Activated T-cell treated with anti-CD3 and anti-CD28 coated beads, Interleukin-2, amount 50 U/mL, for 24 hours (primary cell): ENCODE results near the gene ECM1.

Experiments
- DNase-seq: peaks from one replicate; pipeline ENCODE4 v3.0.0-alpha.2; 2020
- H3K27ac Mint-ChIP-seq: 2 replicates; pipeline ENCODE4 v1.8.0; 2020; ENCODE audit warnings: mild to moderate bottlenecking, mixed read lengths
- H3K27me3 Mint-ChIP-seq: 2 replicates; pipeline ENCODE4 v1.8.0; 2020; ENCODE audit warnings: mixed read lengths
- H3K36me3 Mint-ChIP-seq: 2 replicates; pipeline ENCODE4 v1.8.0; 2020; ENCODE audit warnings: low read depth, mixed read lengths
- H3K4me1 Mint-ChIP-seq: 2 replicates; pipeline ENCODE4 v1.8.0; 2020; ENCODE audit warnings: low read depth, mixed read lengths
- H3K4me3 Mint-ChIP-seq: 2 replicates; pipeline ENCODE4 v1.8.0; 2020; ENCODE audit warnings: mild to moderate bottlenecking, moderate library complexity, mixed read lengths
- H3K9me3 Mint-ChIP-seq: 2 replicates; pipeline ENCODE4 v1.8.0; 2020; ENCODE audit warnings: mixed read lengths

The ECM1 gene

GRCh38 chr1:150516616-150517015, 8.7 kb downstream of the ECM1 start:
- H3K9me3 Mint-ChIP-seq = no peaks in the 10 kb centered on the region
- H3K27me3 Mint-ChIP-seq = no peaks in the 10 kb centered on the region
- peak overlapping the region; percentile 88 for H3K4me3 Mint-ChIP-seq
- H3K27ac Mint-ChIP-seq = peak overlapping the region; percentile 87
- no peak for DNase-seq
- peaks cover 18% of the 10 kb centered on the region for H3K4me1 Mint-ChIP-seq
- peaks cover 6% of the 10 kb centered on the region for H3K36me3 Mint-ChIP-seq

DNA sequence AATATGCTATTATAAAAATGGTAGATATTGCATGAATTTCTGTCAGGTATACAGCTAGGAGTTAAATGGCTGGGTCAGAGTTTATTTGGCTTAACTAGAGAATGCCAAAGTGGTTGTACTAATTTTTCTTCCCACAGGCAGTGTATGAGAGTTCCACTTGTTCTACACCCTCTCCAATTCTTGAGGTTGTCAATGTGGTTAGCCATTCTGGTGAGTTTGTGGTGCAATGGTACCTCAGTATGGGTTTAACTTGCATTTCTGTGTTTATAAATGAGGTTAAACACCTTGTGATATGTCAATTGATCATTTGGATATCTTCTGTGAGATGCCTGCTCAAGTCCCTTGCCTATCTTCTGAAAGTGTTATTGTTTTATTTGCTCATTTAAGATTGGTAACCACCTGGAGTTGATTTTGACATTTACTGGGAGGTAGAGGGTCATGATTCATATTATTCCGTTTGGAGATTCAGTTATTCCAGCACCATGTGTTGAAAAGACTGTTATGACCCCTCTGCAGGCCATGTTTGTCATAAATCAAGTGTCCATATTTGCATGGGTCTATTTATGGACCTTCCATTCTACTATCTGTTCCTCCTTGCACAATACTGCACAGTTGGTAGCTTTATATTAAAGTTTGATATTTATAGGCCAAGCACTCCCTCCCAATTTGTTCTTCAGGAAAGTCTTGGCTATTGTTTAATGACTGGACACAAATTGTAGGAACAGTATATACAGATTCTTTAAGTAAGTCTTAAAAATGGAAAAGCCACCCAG, 13.5 kb downstream of the ECM1 start:
- no peaks in the 10 kb centered on the region for H3K9me3 Mint-ChIP-seq
- no peak for DNase-seq
- no peaks in the 10 kb centered on the region for H3K36me3 Mint-ChIP-seq
- no peaks in the 10 kb centered on the region for H3K27me3 Mint-ChIP-seq
- H3K4me1 Mint-ChIP-seq = peaks cover 8% of the 10 kb centered on the region
- H3K27ac Mint-ChIP-seq = no peak overlapping the region
- no peak overlapping the region for H3K4me3 Mint-ChIP-seq

DNA sequence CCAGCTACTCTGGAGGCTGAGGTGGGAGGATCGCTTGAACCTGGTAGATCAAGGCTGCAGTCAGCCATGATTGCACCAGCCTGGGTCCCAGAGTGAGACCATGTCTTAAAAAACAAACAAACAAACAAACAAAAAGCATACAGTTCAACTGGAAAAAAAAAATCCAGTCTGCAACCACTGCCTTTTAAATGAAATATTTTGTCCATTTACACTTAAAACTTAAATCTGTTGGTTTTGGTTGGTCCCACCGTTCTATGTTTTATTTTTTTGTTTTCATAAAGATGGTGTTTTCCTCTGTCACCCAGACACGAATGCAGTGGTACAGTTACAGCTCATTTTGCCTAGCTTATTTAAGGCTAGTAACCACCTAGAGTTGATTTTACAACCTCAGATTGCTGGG, 17.4 kb downstream of the ECM1 start:
- H3K4me3 Mint-ChIP-seq = no peak overlapping the region
- H3K9me3 Mint-ChIP-seq = no peaks in the 10 kb centered on the region
- no peak overlapping the region for H3K27ac Mint-ChIP-seq
- H3K4me1 Mint-ChIP-seq = peaks cover 2% of the 10 kb centered on the region
- no peaks in the 10 kb centered on the region for H3K36me3 Mint-ChIP-seq
- no peaks in the 10 kb centered on the region for H3K27me3 Mint-ChIP-seq
- DNase-seq = no peak

- no peaks in the 10 kb centered on the region for H3K27me3 Mint-ChIP-seq
- DNase-seq = no peak
- no peaks in the 10 kb centered on the region for H3K36me3 Mint-ChIP-seq
- H3K27ac Mint-ChIP-seq = no peak overlapping the region
- no peaks in the 10 kb centered on the region for H3K9me3 Mint-ChIP-seq
- peaks cover 3% of the 10 kb centered on the region for H3K4me1 Mint-ChIP-seq
- H3K4me3 Mint-ChIP-seq = no peak overlapping the region
These were observed 20.3 kb downstream of the ECM1 start for GRCh38 chr1:150528196-150528595.

DNA sequence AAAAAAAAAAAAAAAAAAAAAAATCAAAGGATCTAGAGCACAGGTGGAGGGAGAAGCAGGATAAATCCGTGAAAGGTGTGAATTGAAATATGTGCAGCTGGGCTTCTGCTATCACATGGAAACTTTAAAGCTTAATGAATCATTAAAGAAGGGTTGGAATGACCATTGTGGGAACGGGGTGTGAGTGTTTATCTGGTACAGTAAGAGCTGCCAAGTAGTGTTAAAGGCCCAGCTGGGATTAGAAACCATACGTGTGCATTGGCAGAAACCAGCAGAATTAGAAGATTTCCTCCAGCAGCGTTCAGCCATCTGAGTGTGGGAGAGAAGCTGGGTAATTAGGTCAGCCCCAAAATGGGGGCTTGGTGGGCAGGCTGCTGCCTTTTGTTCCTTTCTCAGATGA, 21.1 kb downstream of the ECM1 start:
- Mint-ChIP-seq H3K4me1 (peaks cover 3% of the 10 kb centered on the region), H3K9me3 (no peaks in the 10 kb centered on the region), H3K27me3 (no peaks in the 10 kb centered on the region), H3K27ac (no peak overlapping the region), H3K36me3 (no peaks in the 10 kb centered on the region), H3K4me3 (no peak overlapping the region)
- no peak for DNase-seq

DNA sequence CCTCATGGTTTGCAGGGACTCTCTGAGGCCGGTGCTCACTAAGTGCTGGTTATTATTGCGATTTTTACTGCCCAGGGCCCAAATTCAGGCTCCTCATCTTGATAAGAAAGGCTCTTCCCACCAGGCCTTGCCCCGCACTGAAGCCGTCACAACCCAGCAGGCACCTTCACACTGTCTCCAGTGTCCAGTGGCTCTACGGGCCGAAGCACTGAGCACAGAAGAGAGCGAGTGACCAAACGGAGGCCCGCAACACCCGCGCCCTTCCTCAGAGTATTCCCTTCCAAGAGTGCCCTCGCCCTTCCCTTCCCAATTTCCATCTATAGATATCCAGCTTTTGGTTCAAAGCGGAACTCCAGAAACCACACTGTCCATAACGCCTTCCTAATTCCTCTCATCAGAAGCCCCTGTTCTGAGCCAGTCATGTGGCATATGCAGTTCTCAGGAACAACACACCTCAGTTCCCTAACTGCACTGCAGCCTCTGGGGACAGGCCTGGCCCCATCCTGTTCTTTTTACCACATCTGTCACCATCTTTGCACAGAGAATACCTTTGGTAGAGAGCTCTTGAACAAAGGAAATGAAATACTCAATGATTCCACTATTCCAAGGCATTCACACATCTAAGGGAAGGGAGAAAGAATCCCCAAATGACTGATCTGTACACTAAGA, 22.7 kb downstream of the ECM1 start:
- peaks cover 3% of the 10 kb centered on the region for H3K4me1 Mint-ChIP-seq
- H3K4me3 Mint-ChIP-seq = no peak overlapping the region
- no peaks in the 10 kb centered on the region for H3K36me3 Mint-ChIP-seq
- no peaks in the 10 kb centered on the region for H3K9me3 Mint-ChIP-seq
- H3K27ac Mint-ChIP-seq = no peak overlapping the region
- no peak for DNase-seq
- H3K27me3 Mint-ChIP-seq = no peaks in the 10 kb centered on the region

GRCh38 chr1:150532860-150533259, 25.0 kb downstream of the ECM1 start:
- Mint-ChIP-seq H3K27ac (no peak overlapping the region), H3K27me3 (no peaks in the 10 kb centered on the region), H3K4me3 (no peak overlapping the region), H3K4me1 (peaks cover 3% of the 10 kb centered on the region), H3K36me3 (no peaks in the 10 kb centered on the region), H3K9me3 (no peaks in the 10 kb centered on the region)
- no peak for DNase-seq

GRCh38 chr1:150534002-150534401, 26.1 kb downstream of the ECM1 start:
- H3K4me3 Mint-ChIP-seq = no peak overlapping the region
- H3K27ac Mint-ChIP-seq = no peak overlapping the region
- peaks cover 3% of the 10 kb centered on the region for H3K4me1 Mint-ChIP-seq
- no peaks in the 10 kb centered on the region for H3K36me3 Mint-ChIP-seq
- H3K9me3 Mint-ChIP-seq = no peaks in the 10 kb centered on the region
- no peaks in the 10 kb centered on the region for H3K27me3 Mint-ChIP-seq
- no peak for DNase-seq

GRCh38 chr1:150535511-150536287, 27.8 kb downstream of the ECM1 start:
- no peaks in the 10 kb centered on the region for H3K9me3 Mint-ChIP-seq
- H3K4me3 Mint-ChIP-seq = no peak overlapping the region
- peaks cover 3% of the 10 kb centered on the region for H3K4me1 Mint-ChIP-seq
- H3K27me3 Mint-ChIP-seq = no peaks in the 10 kb centered on the region
- H3K36me3 Mint-ChIP-seq = no peaks in the 10 kb centered on the region
- no peak overlapping the region for H3K27ac Mint-ChIP-seq
- no peak for DNase-seq

DNA sequence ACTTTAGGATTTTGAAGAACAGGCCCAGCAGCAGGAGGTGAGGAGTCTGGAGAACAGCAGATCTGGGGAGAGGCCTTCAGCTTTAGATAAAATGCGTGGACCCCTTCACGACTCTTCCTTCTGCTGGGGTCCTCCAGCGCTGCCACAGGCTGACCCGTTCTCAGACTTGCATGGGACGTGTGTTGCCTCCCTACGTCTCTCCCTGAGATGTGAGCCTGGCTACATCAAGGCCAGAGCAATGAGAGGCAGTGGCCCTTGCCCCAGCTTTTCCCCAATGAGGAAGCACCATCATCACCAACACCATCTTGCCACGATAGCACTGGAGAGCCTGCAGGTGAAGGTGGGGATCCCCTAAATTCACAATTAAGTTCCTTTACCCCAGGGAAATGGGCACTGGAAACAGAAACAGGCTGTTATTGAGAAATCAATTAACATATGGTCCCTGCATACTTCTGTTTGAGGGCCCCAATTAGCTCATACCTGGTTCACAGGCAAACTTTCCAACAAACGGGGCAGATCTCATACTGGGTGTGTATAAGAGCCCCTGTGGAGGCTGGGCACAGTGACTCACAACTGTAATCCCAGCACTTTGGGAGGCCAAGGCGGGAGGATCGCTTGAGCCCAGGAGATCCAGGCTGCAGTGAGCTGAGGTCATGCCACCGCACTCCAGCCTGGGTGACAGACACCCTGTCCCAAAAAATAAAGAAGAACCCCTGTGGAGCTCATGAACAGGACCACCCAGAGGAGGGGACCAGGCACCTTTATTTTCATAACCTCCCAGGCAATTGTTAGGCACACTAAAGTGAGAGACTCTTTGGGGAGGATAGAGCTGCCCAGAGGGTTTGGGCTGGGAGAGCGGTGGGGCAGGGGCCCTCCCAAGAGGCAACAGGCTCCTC, 29.2 kb downstream of the ECM1 start:
- Mint-ChIP-seq H3K4me3 (no peak overlapping the region), H3K27ac (no peak overlapping the region), H3K9me3 (no peaks in the 10 kb centered on the region), H3K36me3 (no peaks in the 10 kb centered on the region), H3K4me1 (peaks cover 3% of the 10 kb centered on the region), H3K27me3 (no peaks in the 10 kb centered on the region)
- DNase-seq = no peak

- H3K36me3 Mint-ChIP-seq = no peaks in the 10 kb centered on the region
- H3K4me1 Mint-ChIP-seq = no peaks in the 10 kb centered on the region
- no peak for DNase-seq
- no peaks in the 10 kb centered on the region for H3K9me3 Mint-ChIP-seq
- no peak overlapping the region for H3K27ac Mint-ChIP-seq
- no peak overlapping the region for H3K4me3 Mint-ChIP-seq
- no peaks in the 10 kb centered on the region for H3K27me3 Mint-ChIP-seq
These were observed 30.1 kb downstream of the ECM1 start for GRCh38 chr1:150537732-150538684.

DNA sequence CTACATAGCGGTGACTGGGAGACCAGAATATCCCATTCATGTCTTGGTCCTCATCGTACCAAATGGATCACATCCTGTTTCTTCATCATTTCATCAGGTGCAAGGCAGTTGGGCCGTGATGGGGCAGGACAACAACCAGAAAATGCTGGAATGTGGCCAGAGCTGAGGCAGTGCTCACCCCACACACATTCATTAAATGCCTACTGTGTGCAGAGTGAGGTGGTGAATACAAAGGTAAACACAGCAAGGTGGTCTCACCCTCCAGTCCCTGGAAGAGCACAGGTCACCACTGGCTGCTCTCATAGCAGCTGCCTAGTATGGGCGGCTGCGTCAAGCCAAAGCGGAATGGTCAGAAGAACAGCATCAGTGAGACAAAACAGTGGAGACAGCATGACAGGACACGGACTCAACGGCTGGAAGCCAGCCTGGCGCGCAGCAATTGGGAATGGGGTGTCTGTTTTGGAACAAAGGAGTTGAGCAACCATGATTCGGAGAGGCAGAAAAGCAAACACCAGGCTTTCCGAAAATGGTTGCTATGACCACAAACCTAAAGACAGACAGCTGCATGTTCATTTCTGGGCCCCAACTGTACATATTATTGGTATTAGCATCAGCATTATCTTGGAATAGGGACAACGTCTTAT, 35.7 kb downstream of the ECM1 start:
- no peak overlapping the region for H3K27ac Mint-ChIP-seq
- H3K36me3 Mint-ChIP-seq = no peaks in the 10 kb centered on the region
- H3K4me3 Mint-ChIP-seq = no peak overlapping the region
- no peak for DNase-seq
- H3K4me1 Mint-ChIP-seq = peaks cover 4% of the 10 kb centered on the region
- H3K27me3 Mint-ChIP-seq = peaks cover 24% of the 10 kb centered on the region
- no peaks in the 10 kb centered on the region for H3K9me3 Mint-ChIP-seq

DNA sequence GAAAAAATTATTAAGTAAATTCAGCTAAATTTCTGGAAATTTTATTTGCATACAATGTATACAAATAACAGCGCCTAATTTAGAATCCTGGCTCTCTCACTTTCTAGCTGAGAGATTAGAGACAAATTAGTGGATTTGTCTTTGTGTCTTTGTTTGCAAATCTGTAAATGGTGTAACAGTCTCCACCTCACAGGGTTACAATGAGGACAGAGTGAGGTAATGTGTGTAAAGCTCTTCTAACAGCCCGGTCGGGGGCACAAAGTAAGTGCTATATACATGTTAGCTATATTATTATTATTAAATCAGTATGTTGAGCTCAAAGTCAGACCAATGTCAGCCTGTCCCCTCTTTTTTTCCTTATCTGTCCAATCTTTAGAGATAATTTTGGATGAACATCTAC, 36.3 kb downstream of the ECM1 start:
- Mint-ChIP-seq H3K36me3 (no peaks in the 10 kb centered on the region), H3K27ac (no peak overlapping the region), H3K9me3 (no peaks in the 10 kb centered on the region), H3K4me1 (peaks cover 4% of the 10 kb centered on the region), H3K4me3 (no peak overlapping the region), H3K27me3 (peaks cover 24% of the 10 kb centered on the region)
- no peak for DNase-seq
